Stimulated activated CD4-positive, alpha-beta T cell treated with anti-CD3 and anti-CD28 coated beads, Interleukin-15, amount 100 ng/mL, for 48 hours (primary cell): ENCODE results near the gene ITPRIP.

Experiments used
- DNase-seq, 2 donors: peaks; one replicate each; pipeline ENCODE4 v3.0.0-alpha.2; 2020; ENCODE audit warnings: low read depth in 2 of 2

ITPRIP gene

DNA sequence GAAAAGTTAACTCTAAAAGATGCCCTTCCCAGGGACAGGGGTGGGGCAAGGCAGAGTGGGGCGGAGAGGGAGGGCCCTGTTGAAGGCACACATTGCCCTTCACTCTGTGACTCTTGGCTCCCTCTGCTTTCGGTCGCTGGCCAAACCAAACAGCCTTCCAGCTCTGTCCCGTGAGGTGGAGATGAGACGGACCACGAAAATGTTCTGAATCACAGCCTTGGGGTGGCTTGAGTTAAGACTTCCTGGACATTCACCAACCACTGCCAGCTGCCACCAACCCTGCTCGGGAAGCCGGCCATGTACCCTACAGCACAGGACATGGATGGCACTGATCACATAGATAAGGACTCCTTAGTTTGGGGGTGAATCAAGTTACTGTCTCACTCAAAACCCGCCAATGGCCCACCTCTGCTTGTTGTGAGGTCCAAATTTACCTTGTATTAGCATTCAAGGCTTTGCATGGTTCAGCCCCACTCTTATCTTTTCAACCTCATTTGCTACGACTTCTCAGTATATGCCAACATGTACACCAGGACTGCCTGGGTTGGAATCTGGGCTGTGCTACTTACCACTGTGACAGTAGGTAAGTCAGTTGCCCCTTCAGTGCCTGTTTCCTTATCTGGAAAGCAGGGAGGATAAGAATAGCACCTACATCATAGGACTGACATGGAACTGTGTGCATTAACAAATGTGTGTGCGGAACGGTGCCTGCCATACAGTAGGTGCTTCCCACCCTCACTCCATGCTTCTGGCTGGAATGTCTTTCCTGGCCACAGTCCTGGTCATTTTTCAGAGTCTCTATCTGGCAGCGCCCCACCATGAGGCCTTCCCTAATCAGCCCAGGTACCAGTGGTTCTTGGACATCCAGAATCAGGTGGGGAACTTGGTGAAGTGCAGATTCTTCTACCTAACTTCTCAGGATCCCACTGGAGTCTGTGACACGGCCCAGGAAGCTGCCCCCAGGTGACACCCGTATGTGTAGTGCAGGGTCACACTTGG, 28.0 kb downstream of the ITPRIP start:
- no peak for DNase-seq

DNA sequence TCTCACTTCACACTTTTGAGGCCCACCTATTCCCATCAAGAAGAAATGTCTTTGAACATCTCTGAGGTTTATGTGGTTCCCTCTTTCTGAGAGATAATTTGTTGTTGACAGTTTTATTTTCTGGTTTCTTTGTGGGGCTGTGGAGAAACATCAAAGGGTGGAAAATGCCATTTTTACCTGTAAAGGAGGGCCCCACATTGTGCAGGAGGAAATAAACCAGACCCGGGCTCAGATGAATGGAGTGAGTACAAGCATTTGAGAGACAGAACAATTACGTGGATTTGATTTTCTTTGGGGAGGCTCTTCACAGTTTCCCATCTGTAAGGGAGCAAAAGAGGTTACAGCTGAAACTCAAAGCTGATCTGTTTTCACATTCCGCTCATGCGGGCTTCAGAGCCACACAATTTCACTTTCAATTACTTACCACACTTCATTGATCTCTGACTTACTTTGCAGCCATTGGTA, 29.8 kb downstream of the ITPRIP start:
- DNase-seq, result no peak

DNA sequence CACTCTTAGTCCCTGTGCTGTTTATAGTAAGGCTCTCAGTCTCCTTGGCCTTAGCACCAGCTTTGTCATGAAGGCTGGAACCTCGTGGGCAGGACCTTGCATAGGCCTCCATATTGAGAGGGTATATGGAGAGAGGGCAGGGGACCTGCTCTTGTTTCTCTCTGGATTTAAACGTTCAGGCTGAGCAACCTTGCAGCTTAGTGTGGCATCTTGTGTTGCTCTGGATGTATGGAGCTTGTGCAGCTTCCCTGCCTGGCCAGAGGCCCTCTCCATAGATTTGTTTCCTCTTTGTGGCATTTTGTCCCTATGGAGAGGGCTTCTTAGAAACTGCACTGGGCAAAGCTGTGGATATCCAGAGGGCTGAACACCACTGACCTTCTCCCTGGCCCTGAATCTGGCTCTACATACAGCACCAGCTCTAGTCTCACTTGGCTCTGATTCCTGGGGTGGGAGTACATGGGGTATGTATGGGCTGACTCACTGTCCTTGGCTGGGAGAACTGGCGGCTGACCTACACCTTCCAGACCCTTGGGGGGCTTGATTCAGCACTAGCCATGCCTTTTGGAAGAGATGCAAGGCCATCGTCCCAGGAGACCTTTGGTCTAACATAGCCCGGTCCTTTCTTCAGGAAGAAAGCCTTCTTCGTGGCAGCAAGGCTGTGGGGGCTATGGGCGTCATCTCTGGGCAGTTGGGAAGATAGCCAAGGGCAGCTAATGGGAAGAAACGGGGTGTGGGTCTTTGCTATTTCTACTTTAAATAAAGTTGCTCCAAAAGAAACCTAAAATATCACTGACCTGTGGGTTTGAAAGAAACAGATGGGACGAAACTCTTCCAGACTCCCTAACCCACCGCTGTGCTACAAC, 30.5 kb downstream of the ITPRIP start:
- DNase-seq, result no peak

- no peak for DNase-seq
Measured at GRCh38 chr10:104306897-104307296, 31.4 kb downstream of the ITPRIP start.

GRCh38 chr10:104304927-104305326, 33.3 kb downstream of the ITPRIP start:
- no peak for DNase-seq

GRCh38 chr10:104304356-104304745, 33.9 kb downstream of the ITPRIP start:
- DNase-seq, result no peak

DNA sequence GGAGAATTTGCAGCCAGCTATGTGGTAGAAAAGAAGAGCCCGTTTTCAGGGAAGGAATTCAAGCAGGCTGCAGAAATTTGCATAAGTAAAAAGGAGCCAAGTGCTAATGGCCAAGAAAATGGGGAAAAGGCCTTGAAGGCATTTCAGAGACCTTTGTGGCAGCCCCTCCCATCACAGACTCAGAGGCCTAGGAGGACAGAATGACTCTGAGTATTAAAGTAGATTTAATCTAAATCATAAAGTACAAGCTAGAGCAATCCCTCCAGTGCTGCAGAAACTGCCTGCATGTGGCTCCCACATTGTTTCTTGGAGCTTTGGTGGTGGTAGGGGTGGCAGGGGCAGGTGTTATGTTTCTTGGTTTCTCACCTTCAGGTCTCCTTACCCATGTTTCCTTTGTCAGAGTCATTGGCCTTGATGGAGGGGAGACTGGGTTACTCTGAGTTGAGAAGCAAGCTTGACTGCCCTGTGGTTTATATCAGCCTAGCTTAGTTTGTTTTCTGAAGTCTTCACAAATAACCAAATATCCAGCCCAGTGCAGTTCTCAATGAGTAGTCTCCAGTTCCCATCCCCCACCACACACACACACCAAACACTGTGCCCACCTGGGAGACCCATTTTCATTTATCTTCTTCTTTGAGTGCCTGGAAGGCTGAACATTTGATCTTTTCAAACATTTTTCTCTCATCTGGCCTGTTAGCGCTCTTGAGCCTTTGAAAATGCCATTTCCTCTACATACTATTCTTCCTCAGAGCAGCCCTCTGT, 34.5 kb downstream of the ITPRIP start:
- DNase-seq, result no peak

DNA sequence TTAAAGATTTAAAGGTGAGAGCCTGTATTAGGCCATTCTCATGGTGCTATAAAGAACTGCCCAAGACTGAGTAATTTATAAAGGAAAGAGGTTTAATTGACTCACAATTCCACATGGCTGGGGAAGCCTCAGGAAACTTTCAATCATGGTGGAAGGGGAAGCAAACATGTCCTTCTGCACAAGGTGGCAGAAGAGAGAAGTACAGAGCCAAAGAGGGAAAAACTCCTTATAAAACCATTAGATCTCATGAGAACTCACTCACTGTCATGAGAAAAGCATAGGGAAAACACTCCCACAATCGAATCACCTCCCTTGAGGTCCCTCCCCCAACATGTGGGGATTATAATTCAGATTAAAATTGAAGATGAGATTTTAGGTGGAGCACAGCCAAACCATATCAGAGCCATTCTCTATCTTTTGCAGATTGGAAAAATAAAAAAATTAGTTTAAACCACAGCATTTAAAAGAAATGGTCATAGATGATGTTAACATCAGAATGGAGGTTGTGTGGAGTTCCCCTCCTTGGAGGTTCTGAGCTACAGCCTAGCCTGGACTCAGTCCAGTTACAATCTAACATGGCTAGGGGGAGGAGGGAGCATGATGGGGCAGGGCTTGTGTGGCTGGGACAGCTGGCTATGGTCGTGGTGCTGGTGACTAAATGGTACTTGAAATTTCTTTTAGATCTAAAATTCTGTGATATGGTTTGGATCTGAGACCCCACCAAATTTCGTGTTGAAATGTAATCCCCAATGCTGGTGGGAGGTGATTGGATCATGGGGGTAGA, 36.2 kb downstream of the ITPRIP start:
- DNase-seq, result no peak

- peak in 1 of 2 donors; percentile 22 for DNase-seq
Measured at GRCh38 chr10:104300736-104301292, 37.5 kb downstream of the ITPRIP start.

- DNase-seq, result no peak
Measured at GRCh38 chr10:104300002-104300735, 38.1 kb downstream of the ITPRIP start.

DNA sequence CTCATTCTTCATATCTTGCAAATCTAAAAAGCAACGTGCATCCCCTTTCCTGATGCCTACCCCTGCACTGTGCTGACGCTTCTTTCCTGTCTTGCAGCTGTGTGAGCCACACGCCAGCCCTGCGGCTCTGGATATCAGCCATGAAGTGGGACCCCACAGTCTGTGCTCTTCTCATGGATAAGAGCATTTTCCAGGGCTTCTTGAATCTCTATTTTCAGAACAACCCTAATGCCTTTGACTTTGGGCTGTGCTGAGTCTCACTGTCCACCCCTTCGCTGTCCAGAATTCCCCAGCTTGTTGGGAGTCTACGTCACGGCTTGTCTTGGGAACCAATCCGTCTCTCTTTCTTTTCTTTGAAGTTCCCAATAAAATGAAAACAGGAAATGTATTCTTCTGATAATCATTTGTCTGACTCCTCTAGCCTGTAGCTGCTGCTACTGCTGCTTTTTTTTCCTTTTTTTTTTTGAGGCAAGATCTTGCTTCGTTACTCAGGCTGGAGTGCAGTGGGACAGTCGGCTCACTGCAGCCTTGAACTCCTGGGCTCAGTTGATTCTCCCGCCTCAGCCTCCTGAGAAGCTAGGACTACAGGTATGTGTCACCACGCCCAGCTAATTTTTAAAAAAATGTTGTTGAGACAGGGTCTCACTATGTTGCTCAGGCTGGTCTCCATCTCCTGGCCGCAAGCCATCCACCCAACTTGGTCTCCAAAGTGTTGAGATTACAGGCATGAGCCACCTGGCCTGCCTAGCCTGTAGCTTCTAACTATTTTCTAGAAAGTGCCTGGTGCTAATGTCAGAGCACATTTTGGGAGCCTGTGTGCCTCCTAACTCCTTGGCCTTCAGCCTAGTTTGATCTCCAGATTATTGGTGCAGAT, 39.0 kb downstream of the ITPRIP start:
- DNase-seq, result no peak

- DNase-seq, result no peak
Measured at GRCh38 chr10:104297697-104298660, 40.3 kb downstream of the ITPRIP start.

DNA sequence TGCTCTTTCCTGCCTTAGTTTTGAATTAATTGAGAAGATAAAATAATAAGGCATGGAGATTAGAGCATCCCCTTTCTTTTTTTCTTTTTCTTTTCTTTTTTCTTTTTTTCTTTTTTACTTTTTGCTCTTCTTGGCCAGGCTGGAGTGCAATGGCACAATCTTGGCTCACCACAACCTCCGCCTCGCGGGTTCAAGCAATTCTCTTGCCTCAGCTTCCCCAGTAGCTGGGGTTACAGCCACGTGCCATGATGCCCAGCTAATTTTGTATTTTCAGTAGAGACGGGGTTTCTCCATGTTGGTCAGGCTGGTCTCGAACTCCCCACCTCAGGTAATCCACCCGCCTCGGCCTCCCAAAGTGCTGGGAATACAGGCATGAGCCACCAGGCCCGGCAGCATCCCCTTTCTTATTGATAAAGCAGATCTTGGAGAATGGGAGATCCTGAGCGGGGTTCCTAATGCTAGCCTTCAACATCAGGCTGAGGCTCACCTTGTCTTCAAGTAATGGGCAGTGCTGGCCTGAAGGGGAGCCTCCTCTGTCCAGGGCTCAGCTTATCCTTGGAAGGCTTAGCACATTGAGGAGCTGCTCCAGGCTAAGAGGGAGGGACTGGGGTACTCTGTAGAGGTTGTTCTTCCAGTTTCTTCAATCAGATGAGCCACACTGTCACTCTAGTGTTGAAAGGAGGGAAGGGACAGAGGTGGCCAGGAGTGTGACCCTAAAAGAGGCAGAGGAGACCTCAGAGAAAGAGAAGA, 41.4 kb downstream of the ITPRIP start:
- DNase-seq, result no peak

GRCh38 chr10:104293781-104294321, 44.4 kb downstream of the ITPRIP start:
- no peak for DNase-seq

DNA sequence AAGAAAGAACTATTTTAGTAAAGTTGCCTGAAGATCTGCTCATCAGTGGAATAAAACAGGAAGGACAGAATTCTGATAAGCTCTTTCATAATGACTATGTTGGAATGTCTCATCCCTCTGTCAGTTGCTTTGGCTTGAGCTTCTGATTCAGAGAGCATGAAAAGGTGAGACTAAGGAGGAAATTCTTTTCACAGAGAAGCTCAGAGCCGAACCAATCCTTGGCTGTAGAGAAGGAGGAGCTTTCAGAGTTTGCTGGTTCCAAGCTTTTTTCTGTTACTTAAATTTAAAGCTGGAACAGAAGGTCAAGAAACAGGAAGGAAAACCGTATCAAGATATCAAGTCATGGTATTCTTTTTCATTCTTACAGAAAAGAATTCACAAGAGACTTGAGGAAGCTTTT, 45.3 kb downstream of the ITPRIP start:
- DNase-seq, result no peak

DNA sequence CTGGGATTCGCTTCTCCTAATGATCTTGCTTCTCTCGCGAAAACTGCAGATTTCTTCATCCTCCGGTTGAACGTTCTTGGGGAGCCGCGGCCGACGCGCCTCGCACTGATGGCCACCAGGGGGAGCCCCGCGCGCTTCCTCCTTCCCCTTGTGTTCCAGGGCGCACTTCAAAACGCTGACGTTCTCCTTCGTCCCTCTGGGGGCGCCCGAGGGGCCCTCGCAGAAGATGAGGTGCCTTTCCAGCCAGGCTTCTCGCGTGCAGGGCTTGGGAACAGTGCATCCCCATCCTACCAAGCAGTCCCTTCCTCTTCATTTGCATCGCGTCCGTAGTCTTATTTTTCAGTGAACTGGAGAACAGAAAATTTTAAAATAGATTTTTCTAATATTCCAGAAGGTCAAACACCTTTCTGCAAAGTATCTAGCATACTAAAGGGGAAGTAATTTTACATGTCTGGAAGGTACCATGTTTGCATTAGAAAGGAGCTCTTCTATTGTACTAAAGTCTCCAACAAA, 46.8 kb downstream of the ITPRIP start:
- DNase-seq, result peak; percentile 79 to 81
